HG02763 (cell line): ENCODE data around the gene THBD.
"Not testable (repeated sequence)": the region's sequence is repeated elsewhere in the genome, so short reads cannot be mapped to it uniquely, and the experiment has no call there.

Source experiments
- ATAC-seq: cut with Tn5 transposase; IDR thresholded peaks from one replicate; pipeline ENCODE4 v1.9.1; 2021; ENCODE audit warnings: mild to moderate bottlenecking, moderate library complexity; ENCODE audit not compliant: unreplicated experiment

The THBD gene

GRCh38 chr20:23039136-23039875, 10.2 kb downstream of the THBD start:
- ATAC-seq: no peak

- ATAC-seq: no peak
Observed at GRCh38 chr20:23037017-23037481, 12.4 kb downstream of the THBD start.

DNA sequence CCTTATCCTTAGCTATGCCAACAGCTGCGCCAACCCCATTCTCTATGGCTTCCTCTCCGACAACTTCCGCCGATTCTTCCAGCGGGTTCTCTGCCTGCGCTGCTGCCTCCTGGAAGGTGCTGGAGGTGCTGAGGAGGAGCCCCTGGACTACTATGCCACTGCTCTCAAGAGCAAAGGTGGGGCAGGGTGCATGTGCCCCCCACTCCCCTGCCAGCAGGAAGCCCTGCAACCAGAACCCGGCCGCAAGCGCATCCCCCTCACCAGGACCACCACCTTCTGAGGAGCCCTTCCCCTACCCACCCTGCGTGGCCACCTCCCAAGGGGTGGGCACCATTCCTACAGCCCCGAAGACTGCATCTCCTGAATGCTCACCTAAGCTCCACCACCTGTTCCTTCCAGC, 13.1 kb downstream of the THBD start:
- no peak for ATAC-seq

DNA sequence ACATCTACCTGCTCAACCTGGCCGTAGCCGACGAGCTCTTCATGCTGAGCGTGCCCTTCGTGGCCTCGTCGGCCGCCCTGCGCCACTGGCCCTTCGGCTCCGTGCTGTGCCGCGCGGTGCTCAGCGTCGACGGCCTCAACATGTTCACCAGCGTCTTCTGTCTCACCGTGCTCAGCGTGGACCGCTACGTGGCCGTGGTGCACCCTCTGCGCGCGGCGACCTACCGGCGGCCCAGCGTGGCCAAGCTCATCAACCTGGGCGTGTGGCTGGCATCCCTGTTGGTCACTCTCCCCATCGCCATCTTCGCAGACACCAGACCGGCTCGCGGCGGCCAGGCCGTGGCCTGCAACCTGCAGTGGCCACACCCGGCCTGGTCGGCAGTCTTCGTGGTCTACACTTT, 13.7 kb downstream of the THBD start:
- ATAC-seq: no peak

DNA sequence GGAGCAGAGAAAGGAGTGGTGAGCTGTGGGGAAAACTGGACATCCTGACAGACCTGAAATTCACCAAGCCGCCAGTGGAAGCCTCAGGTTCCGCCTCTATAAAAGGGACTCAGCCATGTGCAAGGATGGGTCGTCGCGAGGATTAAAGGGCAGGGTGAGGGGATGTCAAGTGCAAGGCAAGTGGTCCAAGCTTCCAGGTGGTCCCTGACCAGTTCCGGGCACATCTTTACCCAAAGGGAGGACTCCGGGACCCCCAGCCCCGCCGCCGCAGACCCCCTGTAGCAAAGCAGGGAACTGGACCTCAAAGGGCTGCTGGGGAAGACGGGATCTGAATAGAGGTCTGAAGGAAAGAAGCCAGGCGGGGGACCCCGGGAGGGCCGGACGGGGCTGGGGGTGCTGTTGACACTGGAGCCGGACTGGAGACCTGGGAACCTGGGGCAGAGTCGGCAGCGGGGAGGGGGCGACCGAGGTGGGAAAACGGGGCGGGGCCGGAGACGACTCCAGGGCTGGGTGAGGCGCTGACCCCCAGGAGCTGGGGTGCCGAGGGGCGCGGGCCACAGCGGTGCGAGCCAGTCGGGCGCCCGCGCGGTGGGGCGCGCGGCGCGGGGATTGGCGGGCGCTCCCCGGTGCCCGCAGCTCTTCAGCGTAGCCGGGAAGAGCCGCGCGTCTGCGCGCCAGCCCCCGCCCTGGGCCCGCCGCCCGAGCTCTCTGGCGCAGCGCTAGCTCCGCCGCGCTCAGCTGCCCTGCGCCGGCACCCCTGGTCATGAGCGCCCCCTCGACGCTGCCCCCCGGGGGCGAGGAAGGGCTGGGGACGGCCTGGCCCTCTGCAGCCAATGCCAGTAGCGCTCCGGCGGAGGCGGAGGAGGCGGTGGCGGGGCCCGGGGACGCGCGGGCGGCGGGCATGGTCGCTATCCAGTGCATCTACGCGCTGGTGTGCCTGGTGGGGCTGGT, 14.5 kb downstream of the THBD start, which contains the start of gene SSTR4:
SSTR4 (plus strand) TSS at position 592 of the 951 bp plus-strand sequence; CDS start at position 764, 172 bp downstream.
- ATAC-seq: no peak

GRCh38 chr20:23033918-23034317, 15.6 kb downstream of the THBD start:
- no peak for ATAC-seq

GRCh38 chr20:23032750-23033078, 16.8 kb downstream of the THBD start:
- no peak for ATAC-seq

- no peak for ATAC-seq
Observed at GRCh38 chr20:23032056-23032749, 17.3 kb downstream of the THBD start.

GRCh38 chr20:23031346-23031745, 18.1 kb downstream of the THBD start:
- ATAC-seq: no peak

DNA sequence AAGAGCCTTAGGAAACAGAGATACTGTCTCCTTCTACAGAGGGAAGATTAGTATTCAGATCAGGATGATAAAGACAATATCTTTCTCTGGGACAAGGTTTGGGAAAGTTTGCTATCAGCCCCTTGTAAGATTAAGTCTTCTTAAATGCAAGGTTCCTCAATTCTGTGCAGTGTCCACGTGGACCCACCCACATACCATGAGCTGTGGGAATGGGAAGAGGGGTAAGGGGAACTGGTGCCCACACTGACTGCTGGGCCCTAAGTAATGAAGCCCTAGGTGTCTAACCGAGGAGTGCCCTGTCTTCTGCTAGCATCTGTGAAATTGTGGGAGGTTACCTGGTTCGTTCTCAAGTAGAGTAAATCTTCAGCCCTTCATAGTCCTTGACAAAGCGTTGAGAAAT, 20.1 kb downstream of the THBD start:
- ATAC-seq: no peak

DNA sequence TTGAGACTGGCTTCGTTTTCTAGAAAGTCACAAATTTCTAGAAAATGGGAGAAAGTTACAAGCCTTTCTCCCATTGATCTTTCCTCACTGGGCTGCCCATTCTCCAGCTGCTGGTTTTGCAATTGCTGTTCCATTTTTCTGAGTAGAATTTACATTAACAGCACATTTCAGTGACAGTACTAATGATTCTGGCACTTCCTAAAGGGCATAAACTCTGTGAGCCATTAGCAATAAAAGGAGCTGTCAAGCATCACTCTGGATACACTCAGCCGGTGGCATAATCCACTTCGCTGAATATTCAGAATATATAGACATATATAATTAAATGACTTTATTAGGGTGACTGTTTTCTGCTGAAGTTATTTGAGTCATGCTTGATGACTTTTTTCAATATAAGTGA, 21.1 kb downstream of the THBD start:
- ATAC-seq: no peak

DNA sequence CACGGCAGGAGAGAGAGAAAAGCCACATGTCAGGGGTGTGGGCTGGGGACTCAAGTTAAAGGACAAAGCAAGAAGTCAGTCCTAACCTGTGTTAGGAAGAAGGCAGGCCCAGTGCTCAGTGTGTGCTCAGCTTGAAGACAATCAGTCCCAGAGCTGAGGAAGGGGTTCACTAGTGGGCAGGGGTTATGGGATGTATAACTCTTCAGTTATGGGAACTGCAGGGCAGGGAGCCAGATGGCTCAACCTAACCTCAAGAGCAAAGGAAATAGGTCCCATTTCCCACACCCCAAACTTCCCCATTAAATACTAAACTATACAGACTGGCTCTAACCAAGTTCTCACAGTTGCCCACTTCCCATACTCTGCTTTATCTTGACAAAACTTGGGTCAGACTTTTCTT, 21.8 kb downstream of the THBD start:
- no peak for ATAC-seq

DNA sequence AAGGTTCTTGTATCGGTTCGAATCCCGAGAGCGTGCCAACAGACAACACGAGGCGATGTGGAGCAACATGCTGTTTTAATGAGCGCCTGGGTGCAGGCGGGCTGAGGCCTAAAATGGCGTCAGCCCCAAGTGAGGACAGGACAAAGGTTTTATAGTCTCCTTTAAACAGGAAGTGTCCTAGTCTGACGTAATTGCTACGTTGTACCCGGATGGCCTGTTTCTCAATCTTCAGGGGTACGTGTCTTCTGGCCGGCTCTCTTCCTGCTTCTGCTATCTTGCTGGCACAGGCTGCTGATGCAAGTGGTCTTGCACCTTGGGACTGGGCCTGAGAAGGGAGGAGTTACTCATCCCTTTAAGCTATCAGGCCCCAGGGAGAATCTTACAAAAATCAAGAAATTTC, 24.0 kb downstream of the THBD start:
- ATAC-seq: not testable (repeated sequence)

- ATAC-seq: no peak
Observed at GRCh38 chr20:23024701-23025100, 24.8 kb downstream of the THBD start.

DNA sequence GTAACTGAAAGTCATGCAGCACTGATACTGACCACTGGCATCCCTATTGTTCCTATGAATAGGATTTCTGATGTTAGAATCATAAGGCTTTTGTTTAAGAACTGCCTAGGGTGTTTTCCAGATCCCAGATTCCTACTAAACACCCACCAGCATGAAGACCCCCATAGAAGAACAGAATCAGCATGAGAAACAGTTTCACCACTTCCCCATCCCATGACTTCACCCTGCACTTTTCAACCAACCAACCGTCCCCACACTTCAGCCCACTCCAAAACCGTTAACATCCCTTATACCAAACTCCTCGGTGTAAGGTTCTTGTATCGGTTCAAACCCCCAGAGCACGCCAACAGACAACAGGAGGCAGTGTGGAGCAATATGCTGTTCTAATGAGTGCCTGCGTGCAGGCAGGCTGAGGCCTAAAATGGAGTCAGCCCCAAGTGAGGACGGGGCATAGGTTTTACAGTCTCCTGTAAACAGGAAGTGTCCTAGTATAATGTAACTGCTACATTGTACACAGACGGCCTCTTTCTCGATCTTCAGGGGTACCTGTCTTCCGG, 25.8 kb downstream of the THBD start:
- no peak for ATAC-seq

GRCh38 chr20:23022849-23023248, 26.6 kb downstream of the THBD start:
- no peak for ATAC-seq

- no peak for ATAC-seq
Observed at GRCh38 chr20:23021951-23022350, 27.5 kb downstream of the THBD start.

- no peak for ATAC-seq
Observed at GRCh38 chr20:23021541-23021940, 27.9 kb downstream of the THBD start.

DNA sequence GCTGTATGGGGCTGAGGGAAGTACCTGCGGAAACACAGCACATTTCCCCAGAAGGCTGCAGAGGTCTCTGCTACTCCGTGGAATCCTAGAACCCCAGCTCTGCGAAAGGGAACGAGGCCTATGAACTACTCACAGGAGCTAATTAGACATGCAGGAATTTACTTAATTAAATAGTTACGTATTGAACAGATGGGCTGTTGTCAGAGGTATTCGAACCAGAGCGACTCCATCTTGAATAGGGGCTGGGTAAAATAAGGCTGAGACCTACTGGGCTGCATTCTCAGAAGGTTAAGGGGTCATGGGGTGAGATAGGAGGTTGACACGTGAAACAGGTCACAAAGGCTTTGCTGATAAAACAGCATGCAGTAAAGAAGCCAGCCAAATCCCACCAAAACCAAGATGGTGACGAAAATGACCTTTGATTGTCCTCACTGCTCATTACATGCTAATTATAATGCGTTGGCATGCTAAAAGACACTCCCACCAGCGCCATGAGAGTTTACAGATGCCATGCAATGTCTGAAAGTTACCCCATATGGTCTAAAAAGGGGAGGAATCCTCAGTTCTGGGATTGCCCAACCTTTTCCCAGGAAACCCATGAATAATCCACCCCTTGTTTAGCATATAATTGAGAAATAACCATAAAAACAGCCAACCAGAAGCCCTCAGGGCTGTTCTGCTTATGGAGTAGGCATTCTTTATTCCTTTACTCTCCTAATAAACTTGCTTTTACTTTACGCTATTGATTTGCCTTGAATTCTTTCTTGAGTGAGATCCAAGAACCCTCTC, 29.0 kb downstream of the THBD start:
- ATAC-seq: no peak

DNA sequence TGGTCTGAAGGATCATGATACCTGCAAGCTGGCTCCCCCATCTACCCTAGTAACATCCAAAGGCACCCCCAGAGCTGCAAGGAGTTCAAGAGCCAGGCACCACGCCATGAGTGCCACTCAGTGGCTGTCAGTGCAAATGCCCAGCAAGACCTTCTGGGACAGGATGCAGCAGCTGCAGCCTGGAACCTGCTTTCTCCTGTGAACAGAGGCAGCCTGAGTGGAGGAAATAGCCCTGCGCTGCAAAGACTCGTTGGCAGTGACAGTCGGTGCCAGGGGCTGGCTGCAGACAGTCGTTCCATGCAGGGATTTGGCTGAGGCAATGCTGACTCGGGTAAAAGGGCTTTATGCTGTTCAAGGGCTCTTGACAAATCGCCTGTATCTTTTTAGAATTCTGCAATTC, 30.1 kb downstream of the THBD start:
- ATAC-seq: no peak
